ENCODE results near the gene ESYT2.

DNA sequence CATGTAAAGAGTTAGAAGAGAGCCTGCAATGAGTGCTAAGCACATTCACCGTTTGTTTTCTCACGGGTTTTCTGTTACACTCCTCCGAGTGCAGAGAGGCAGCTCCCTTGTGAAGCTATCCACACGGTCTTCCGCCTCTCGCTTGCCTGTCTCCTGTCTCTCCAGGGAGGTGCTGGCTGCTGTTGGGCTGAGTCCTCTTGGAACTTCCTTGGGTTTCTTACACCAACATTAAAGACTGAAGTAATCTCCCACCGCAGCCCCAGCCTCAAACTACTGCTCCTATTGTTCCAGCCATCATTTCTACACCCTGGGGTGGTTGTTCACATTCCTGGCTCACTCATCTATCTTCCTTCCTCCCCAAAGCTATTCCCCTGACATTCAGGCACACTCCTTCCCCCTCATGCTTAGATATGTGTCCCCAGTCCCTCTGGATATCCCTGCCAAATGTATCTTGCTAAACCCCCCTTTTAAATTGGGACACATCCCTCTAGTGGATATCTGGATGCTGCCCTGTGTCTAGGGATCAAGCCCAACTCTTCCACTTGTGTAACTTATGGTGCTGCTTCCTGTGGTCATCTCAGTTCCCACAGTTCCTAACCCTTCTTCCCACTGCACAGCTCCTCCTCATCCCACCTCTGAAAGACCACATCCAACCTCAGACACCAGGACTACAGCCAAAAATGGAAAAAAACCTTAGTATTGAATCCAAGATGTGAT is 14.1 kb downstream of the ESYT2 start:
- TF ChIP-seq, protein P1, sequence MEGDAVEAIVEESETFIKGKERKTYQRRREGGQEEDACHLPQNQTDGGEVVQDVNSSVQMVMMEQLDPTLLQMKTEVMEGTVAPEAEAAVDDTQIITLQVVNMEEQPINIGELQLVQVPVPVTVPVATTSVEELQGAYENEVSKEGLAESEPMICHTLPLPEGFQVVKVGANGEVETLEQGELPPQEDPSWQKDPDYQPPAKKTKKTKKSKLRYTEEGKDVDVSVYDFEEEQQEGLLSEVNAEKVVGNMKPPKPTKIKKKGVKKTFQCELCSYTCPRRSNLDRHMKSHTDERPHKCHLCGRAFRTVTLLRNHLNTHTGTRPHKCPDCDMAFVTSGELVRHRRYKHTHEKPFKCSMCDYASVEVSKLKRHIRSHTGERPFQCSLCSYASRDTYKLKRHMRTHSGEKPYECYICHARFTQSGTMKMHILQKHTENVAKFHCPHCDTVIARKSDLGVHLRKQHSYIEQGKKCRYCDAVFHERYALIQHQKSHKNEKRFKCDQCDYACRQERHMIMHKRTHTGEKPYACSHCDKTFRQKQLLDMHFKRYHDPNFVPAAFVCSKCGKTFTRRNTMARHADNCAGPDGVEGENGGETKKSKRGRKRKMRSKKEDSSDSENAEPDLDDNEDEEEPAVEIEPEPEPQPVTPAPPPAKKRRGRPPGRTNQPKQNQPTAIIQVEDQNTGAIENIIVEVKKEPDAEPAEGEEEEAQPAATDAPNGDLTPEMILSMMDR (IDR thresholded peaks at IDR 0.05; ENCODE audit: low read length): no peak
- TF ChIP-seq EZH2 (optimal IDR thresholded peaks at IDR 0.05; ENCODE audit: low read depth, low read length): no peak
- no peak for TF ChIP-seq EZH2phosphoT487 (IDR thresholded peaks at IDR 0.05; ENCODE audit: low read length)
